Nucleus accumbens (tissue), 56 donors: ENCODE results near the gene CISD3.

Experiments
- DNase-seq, 56 donors: peaks; one replicate each; lab custom pipeline; 2025; lab: John Stamatoyannopoulos, UW

The CISD3 gene, protein sequence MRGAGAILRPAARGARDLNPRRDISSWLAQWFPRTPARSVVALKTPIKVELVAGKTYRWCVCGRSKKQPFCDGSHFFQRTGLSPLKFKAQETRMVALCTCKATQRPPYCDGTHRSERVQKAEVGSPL

DNA sequence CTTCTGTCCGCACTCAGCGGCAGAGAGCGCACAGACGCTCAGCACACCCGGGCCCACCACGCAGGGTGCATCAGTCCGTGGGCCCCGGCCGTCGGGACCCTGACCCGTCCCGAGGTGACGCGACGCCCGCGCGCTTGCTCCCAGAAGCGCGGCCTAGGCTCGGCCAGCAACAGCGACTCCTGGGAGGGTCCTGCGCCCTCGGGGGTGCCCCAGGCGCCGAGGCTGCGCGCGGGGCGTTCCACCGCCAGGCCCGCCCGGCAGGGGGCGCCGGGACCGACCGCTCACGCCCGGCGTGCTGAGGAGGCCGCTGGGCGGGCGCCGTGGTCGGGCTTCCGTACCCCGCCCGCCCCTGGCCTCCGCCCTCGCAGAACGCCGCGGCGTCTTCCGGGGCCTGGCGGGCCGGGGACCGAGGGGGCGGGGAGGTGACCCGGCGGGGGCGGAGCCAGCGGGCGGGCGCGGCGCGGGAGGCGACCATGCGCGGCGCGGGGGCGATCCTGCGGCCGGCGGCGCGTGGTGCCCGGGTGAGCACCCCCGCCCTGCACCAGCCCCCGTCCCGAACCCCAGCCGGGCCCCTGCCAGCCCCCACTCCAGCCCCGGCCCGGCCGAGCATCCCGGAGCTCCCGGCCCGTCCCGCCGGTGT is at the start of gene CISD3:
TSS of gene CISD3 (plus strand) at position 456 of the 640 bp plus-strand sequence. CDS start at position 474, 18 bp downstream.
- peak in 50 of 56 donors; percentile 25 to 89 (median 62) for DNase-seq

DNA sequence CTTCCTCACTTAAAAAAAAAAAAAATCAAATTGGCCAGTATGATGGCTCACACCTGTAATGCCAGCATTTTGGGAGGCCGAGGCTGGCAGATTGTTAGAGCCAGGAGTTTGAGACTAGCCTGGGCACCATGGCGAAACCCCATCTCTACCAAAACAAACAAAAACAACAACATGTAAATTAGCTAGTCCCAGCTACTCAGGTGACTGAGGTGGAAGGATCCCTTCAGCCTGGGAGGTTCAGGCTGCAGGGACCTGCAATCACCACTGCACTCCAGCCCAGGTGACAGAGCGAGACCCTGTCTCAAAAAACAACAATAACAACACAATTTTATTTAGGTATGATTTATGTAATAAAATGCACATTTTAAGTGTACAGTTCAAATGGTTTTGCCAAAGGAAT is 49.0 kb upstream of the CISD3 start:
- DNase-seq, result no peak

DNA sequence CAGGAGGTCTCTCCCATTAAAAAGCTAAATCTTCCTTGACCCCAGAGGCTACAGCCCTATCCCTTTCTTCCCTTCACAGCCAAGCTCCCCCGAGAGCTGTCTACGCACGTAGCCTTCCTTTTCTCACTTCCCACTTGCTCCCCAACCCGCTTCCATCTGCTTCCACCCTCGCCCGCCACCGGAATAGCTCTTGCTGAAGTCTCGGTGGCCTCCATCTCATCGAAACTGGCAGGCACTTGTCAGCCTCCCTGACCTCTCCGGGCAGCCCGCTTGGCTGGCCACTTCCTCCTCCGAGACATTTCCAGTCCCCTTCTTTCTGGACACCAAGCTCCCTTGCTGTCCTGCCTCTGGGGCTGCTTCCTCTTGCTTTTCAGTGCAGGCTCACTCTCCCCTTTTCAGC is 44.6 kb upstream of the CISD3 start:
- DNase-seq, result peak in 4 of 56 donors; percentile 6 to 42 (median 28)

DNA sequence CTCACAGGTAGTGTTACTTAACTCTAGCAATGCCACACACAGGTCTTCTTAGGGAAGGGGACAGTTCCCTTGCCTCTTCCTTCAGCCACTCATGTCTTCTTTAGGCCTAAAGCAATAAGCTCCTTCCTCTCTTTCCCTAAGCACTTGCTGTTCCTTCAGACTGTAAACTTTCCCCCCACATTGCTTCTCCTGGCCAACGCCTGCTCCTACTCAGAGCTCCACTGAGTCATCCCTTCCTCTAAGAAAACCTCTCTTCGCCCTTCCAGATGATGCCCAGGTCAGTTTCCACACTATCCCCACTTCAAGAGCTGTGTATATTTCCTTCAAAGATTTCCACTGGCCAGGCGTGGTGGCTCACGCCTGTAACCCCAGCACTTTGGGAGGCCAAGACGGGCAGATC is 42.9 kb upstream of the CISD3 start:
- no peak for DNase-seq

DNA sequence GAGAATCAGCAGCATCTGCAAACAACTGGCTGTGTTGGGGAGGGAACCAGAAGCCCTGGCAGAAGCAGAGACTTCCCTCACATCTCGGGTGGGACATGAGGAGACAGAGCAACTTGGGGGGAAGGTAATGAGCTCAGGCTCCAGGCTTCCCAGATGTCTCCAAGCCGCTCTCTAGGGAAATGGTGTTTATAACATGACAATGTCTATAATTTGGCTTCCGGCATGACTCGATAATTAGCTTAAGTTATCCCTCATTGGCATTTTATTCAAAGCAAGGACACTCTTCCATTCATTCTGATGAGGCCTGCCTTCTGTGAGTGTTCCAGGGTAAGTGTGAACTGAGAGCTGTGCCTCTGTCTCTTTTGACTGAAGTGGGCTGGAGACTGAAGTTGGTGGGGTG is 39.8 kb upstream of the CISD3 start:
- DNase-seq, result no peak

DNA sequence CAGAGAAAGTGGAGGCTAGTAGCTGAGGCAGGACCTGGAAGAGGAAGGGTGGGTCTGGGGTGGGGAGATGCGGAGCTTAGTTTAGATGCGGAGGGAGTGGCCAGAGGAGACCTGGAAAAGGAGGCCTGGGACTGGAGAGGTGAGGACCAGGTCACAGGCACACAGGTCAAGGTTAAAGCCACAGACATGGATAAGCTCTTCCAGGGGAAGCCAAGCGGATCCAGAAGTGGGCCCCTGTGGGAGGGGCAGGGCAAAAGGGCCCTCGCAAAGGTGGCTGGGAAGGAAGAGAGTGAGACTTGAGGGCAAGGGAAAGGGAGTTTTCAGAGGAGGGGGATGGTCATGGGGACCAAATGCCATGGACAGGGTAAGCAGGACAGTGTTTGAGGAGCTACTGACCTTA is 39.0 kb upstream of the CISD3 start:
- no peak for DNase-seq

DNA sequence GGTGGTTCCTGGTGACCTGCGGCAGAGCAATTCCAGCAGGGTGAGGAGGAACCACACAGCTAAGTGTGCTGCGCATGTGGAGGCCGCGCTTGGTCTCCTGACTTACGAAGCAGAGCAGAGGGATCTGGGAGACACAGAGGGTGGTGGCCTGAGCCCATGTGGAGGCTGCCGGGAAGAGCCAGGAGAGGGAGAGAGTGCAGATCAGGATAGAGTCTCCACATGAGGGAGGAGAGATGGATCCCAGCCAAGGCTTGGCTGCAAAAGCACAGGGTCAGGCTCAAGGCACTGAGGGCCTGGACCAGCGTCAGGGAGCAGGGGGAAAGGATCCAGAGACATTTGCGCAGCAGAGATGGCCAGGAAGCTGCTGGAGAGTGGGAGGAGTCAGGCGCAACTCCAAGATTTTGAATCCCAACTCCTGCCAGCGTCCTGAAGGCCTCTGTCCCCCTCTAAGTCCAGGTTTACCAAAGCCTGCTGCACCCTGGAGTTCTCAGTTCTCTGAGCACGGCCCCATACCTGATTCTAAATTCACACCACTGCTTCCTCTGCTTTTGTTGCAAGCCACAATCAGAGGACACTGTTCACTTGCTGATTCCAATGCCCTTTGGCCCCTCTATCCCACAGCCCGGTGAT is 36.3 kb upstream of the CISD3 start:
- peak in 28 of 56 donors; percentile 3 to 58 (median 26) for DNase-seq

DNA sequence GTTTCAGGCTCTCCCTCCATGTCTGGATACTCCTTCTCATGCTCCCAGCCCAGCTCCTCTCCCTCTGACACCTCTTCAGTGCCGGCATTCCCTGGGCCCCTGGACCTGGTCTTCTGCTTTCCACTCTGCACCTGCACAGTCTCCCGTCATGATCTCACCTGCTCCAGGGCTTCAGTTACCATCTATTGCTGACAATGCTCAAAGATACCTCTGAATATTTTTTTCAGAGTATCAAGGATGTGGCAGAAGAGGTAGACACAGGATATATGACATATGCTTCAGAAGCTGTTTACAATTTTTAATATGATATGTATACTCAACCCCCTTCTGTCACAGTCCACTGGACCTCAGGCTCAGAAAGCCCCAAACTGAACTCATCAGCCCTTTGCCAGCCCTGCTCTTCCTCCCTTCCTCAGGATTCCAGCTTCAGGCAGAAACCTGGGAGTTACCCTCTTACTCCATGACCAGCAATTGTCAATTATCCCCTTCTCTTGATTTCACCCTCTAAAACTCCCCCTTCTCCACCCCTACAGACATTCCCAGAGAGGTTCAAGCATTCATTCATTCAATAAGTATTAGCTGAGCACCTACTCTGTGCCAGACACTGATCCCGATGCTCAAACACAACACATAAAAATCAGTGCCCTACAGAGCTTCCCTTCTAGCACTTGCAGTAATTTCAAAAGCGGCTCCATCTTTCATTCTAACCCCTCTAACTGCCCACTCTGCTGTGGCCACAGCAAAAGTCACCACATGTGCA is 32.9 kb upstream of the CISD3 start:
- no peak for DNase-seq

DNA sequence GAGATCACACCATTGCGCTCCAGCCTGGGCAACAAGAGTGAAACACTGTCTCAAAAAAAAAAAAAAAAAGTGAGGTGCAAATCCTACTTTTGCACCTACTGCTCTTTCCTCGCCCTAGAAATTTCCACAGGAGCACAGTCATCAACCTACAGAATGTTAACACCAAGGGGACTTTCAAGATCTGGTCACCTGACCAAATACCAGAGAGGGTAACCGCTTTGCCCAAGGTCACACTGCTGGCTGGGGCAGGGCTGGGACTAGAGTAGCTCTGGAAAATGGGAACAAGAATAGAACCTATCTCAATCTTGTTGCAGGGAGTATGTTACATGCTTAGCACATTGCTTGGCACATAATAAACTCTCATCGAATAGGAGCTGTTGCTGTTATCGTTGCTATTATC is 31.4 kb upstream of the CISD3 start:
- no peak for DNase-seq

DNA sequence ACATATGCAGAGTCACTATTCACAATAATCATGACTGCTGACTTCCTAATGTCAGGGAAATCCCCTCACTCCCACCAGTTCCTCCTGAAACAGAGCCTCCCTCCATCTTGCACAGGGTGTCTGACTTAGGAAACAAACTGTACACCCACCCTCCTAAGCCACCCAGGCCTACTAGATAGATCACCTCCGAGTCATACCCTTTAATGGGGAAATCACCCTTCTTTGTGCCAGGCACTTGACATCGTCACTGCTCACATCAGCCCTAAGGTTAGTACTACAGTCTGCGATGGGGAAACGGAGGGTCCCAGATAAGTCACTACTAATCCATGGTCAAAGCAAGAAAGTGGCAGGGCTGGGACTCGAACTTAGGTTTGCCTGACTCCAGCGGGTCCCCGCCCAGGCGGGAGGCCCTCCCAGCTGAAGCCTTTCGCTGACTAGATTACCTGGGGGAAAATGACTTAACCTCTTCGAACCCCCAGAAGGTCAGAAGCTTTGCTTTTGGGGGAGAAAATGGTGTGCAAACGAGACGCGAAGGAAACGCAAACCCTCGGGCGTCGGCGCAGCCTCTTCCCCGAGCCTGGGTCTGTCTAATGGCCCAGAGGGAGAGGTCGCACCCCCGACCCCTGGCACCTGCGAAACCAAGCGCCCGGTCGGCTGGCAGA is 28.5 kb upstream of the CISD3 start:
- peak in 17 of 56 donors; percentile 32 to 77 (median 56) for DNase-seq

DNA sequence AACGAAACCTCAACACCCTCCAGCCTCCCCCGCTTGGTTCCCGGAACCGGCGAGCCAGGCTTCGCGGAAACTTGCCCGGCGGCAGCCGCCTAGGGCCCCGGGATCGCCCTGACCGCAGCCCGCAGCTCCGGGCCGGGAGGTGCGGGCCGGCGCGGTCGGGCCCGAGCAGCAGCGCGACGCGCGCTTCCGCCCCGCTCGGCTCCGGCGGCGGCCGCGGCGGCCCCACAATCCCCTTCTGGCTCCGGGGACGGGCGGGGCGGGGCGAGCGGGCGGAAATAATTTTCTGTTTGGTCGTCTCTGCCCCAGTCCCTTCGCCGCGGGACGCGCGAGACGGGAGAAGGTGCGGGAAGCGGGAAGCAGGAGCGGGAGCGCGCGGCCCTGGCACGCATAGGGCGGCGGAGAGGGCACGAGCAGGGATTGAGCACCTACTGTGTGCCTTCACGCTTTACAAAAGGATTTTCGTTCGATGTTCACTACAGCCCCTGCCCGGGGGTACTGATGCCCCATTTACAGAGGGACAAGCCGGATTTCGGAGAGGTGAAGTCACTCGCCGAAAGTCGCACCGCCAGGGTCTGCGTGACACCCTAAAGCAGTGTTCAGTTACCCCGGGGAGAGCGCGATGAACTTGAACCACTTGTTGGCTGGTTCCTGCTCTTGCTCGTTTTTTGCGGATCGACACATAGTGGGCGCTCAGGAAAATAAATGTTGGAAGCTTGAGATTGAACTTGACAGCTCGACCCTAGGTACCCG is 27.8 kb upstream of the CISD3 start:
- DNase-seq, result peak in 53 of 56 donors; percentile 34 to 90 (median 69)

DNA sequence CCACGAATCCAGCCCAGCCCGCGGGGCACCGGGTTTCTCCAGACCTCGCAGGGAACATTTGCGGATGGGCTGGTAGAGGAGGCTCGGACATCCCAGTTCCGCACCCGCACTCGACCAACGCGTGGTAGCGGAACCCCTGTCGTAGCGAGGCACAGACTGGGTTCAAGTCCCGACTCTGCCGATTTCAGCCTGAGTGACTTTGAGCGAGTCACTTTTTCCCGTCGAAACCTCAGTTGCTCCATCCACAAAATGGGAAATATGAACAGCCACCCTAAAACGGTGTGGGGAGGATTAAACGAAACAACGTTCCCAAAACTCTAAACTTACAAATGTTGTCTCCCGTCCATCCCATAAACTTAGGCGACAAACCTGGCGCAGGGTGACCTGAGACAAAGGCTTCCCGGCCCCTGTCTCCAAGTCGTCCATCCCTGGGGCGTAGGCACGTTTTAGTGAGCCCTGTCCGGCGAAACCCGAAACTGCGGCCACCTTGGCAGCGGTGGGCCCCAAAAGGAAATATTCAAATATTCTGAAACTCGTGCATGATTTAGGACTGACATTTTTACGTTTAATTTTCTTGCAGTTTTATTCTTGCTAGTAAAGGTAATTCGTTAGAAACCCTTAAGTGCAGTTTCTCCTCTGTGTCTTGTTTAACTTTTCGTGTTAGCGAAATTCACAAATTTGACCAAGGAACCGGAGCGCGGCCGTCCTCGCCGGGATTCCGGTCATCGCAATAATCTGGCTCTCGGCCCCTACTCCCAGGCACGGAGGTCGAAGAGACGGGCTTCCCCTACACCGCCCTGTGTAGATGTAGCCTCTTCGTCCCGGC is 27.0 kb upstream of the CISD3 start:
- peak in 1 of 56 donors; percentile 50 for DNase-seq

DNA sequence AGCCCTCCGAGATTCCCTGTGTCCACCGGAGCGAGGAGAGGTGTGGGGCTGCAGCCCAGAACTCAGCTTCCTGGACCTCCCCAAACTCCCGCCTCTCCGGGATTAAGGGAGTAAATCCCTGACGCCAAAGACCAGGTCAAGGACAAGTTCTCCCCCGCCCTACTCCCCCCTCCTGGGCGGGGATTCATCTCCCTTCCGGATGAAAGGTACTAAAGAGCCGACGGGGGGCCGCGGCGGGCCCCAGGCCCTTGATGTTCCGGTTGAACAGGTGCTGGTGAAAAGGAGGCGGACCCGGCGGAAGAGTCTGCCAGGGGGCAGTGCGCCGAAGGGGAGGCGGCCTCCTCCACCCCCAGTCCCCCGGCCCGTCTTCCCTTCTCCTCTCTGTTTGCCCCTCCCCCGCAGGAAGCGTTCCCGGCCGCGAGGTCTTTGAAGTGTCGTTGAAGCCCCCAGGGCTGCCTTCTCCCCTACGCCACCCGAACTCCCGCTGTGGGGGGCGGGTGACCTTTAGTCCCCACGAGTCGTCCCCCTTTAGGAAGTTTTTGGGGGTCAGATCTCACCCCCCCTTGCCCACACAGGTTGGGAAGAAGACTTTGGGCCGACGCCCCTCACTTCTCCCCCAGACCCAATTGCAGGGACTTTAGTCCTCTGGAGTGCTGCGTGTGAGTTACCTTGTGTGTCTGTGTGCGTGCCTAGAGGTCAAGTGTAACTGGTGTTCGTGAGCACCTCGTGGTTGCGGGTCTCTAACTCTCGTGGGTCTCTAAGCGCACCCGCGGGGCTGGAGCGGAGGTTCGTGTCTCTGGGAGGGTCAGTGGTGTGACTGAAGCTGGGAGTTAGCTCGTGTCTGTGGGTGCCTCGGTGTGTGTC is 26.2 kb upstream of the CISD3 start:
- peak in 17 of 56 donors; percentile 3 to 58 (median 25) for DNase-seq

DNA sequence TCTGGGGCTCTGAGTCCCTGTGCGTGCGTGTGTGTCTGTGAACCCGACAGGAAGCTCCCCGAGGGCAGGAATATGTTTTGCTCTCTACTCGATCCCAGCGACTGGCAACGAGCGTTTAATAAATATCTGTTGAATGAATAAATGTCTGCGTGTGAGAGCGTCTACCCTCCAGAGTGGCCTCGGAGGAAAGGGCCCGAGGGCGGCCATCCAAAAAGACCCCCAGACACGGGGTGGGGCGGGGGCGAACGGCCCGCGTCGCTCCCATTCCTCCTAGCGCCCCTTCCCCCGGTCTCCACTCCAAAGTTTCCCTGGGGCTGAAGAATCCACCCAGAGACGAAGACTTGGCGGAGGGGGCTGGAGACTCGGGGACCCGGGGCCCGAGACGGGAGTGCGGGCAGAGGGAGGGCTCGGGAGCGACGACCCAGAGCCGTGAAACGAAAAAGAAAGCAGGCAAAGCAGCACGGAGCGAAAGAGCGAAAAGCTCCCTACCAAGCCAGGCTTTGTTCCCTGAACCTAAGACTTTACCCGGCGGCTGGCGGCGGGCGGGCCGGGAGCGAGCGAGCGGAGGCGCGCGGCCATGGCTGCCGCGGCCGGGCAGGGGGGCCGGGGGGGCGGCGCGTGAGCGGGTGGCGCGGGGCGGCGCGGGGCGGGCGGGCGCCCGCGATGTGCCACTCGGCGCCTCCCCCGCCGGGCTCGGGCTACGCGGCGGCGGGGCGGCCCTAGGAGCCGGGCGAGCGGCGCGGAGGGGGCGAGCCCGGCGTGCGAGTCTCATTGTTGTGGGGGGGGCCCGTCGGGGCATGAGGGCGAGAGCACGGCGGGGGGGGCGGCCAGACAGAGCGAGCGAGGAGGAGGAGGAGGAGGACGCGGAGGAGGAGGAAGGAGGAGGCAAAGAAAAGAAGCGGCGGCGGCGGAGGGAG is 25.3 kb upstream of the CISD3 start, which contains the start of gene MLLT6:
TSS of gene MLLT6 (plus strand) at position 668 of the 917 bp plus-strand sequence. CDS start 360 bp downstream, outside the sequence.
- DNase-seq, result peak in 54 of 56 donors; percentile 31 to 87 (median 68)

DNA sequence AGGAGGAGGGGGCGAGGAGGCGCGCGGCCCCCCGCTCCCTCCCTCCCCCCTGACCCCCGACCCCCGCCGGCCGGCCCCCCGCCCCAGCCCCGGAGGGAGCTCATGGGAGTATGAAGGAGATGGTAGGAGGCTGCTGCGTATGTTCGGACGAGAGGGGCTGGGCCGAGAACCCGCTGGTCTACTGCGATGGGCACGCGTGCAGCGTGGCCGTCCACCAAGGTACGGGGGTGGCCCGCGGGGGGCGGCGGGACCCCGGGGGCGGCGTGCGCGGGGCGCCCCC is 24.7 kb upstream of the CISD3 start:
- no peak for DNase-seq

DNA sequence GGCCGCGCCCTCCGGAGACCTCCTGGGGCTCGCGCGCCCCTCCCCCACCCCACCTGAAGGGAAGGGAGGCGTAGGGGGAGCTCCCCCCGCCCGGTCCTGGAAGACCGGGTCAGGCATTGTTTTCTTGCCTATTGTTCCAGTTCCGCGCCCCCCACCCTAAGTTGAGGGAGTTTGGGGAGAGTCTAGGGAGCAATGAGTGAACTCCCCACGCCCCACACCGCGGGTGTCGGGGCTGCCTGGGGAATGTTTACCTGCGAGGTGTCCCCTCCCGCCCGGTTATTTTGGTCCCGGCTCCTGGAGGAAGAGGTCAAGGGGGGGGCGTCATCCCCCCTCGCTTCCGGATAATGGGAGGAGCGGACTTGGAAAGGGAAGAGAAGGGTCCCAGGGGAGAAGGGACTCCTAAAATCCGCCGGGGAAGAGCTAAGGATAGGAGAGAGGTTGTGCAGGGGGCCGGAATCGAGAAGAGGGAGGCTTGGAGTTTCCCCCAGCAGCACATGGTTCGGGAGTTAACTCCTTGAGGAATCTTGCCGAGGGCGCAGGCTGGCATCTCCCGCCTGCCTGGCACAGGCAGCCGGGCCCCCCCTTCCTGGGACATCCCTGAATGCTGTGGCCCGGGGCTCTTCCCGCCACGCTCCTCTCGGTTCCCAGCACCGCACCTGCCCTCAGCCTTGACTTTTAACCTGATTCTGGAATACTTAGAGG is 24.2 kb upstream of the CISD3 start:
- DNase-seq, result peak in 26 of 56 donors; percentile 17 to 65 (median 32)
